ENCODE measurements around the gene GLYATL1. TPM values are rescaled to one million over a fixed set of nuclear protein-coding genes. Genes with fewer than 3 reads are reported as not detected.

The GLYATL1 gene
- total RNA-seq, 1 donor from 2014 or later = 1.9 TPM

Other genes starting within 250 kb of the GLYATL1 start
- gene GLYAT, start 207.5 kb upstream of the GLYATL1 start, total RNA-seq = not detected in 2 replicates
- gene GLYATL2, start 94.8 kb upstream of the GLYATL1 start, total RNA-seq = 2.3 and 2.4 TPM in 2 replicates
- not detected in 2 replicates for gene GLYATL1B, start 146.8 kb downstream of the GLYATL1 start, total RNA-seq
- 35.1 and 35.4 TPM in 2 replicates for gene FAM111B, start 167.7 kb downstream of the GLYATL1 start, total RNA-seq
- gene FAM111A, start 203.4 kb downstream of the GLYATL1 start, total RNA-seq = 23.4 and 25.8 TPM in 2 replicates
- 129 and 139 TPM in 2 replicates for gene DTX4, start 232.6 kb downstream of the GLYATL1 start, total RNA-seq